Astrocyte of the cerebellum (primary cell): Measurements from ENCODE around the gene IGSF22.

ENCODE experiments used
- DNase-seq: peaks from one replicate; pipeline ENCODE4 v3.0.0-alpha.2; 2011; ENCODE audit warnings: low read depth
- H3K4me3 ChIP-seq: 2 replicates; pipeline ENCODE4 v1.5.1; 2011; ENCODE audit warnings: mild to moderate bottlenecking, low read depth, low read length, moderate library complexity
- in situ Hi-C: cut with HindIII; loops from 2 replicates; pipeline ENCODE4 v1.10.0; 2017; ENCODE audit warnings: low sequenced_read_pairs
- TF ChIP-seq, protein P1 (sequence below): IDR thresholded peaks from 2 replicates; pipeline ENCODE4 v1.5.1; 2012; ENCODE audit warnings: low read length, low read depth, moderate library complexity, mild to moderate bottlenecking; ENCODE audit errors: missing control alignments

Gene IGSF22

DNA sequence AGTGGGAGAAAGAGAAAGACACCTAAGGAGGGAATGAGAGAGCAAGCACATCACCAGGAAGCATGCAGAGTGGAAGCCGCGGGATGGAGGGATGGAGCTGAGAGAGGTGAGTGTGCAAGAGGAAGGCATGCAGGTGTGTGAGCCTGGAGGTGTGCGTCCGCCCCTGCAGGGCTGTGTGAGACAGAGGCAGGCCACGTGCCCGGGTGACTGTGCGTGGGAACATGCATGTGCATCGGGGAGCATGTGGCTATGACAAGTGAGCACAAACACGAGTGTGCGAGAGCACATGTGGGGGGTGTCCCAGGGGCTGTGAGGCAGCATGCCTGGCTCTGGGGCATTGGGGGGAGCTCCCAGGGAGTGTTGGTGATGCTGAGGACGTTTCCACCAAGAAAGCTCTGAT lies 35.8 kb upstream of the IGSF22 start:
- TF ChIP-seq, protein P1, sequence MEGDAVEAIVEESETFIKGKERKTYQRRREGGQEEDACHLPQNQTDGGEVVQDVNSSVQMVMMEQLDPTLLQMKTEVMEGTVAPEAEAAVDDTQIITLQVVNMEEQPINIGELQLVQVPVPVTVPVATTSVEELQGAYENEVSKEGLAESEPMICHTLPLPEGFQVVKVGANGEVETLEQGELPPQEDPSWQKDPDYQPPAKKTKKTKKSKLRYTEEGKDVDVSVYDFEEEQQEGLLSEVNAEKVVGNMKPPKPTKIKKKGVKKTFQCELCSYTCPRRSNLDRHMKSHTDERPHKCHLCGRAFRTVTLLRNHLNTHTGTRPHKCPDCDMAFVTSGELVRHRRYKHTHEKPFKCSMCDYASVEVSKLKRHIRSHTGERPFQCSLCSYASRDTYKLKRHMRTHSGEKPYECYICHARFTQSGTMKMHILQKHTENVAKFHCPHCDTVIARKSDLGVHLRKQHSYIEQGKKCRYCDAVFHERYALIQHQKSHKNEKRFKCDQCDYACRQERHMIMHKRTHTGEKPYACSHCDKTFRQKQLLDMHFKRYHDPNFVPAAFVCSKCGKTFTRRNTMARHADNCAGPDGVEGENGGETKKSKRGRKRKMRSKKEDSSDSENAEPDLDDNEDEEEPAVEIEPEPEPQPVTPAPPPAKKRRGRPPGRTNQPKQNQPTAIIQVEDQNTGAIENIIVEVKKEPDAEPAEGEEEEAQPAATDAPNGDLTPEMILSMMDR: no peak
- in situ Hi-C loops: no loop called here
- DNase-seq: no peak
- no peak overlapping the region for H3K4me3 ChIP-seq

DNA sequence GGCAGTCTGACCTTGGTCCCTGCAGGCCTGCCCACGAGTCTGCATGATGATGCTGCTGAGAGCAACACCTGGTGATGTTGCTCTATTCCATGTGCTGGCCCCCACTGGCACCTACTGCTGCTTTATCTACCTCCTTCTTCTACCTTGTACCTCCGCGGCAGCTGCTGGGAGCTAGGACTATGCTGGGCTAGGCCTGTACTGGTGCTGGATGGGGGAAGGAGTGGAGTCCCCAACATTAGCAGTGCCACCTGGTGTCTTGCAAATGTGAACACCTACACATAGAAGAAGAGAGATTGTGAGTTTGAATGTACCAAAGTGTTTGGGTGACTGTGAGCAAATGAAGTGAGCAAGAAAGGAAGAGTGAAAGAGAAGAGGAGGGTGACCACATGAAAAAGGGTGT lies 35.2 kb upstream of the IGSF22 start:
- TF ChIP-seq, protein P1: no peak
- no peak for DNase-seq
- no peak overlapping the region for H3K4me3 ChIP-seq
- in situ Hi-C loops: no loop called here

DNA sequence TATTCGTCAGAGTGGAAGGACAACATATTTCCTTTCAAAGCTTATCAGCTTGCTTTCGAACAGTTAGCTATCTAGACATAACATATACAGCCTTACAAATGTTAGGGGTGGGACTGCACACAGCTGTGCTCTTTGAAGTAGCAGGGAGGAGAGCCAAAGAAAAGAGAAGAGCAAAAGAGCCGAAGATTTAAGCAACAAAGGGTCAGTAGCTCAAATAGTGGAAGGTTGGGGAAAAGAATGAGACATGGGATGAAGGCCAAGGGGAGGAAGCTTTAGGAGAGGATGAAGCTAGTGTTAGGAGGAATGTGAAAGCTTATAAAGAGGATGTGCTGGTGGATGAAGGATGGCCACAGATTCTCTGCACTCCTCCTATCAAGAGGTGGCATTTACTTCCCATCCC lies 31.8 kb upstream of the IGSF22 start:
- TF ChIP-seq, protein P1: no peak
- no peak overlapping the region for H3K4me3 ChIP-seq
- in situ Hi-C loops: no loop called here
- DNase-seq: no peak

DNA sequence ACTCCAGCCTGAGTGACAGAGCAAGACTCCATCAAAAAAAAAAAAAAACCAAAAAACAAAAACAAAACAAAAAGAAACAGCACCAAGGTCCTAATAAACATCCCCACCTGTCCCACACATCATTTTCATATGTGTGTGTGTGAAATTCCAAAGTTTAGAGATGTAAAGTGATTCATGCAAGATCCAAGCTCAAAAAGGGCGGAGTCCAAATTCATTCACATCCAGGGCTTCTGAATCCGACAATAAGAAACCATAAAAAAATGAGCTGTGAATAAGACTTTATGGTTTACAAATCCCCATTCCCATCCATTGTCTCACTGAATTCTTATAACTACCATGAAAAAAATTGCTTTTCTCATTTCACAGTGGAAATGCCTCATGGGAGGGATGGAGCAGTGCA lies 30.9 kb upstream of the IGSF22 start:
- no peak for DNase-seq
- no peak overlapping the region for H3K4me3 ChIP-seq
- in situ Hi-C loops: no loop called here
- TF ChIP-seq, protein P1: no peak

DNA sequence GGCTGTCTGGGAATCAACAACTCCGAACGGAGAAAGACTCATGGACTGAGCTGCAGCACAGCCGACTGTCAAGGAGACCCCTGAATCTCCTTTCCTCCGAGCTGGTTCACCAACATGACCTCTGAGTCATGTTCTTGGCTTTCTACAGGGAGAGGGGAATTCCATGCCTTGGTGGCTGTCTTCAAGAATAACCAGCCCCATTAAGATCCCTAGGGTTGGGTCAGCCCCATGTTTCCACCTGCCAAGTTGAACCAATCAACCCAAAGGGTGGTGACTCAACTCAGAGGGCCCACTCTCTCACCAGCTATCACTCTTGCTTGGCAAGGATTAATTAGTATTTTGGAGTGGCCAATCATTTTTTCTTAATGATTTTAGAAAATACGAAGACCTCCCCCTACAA lies 28.3 kb upstream of the IGSF22 start:
- in situ Hi-C loops: no loop called here
- H3K4me3 ChIP-seq: no peak overlapping the region
- TF ChIP-seq, protein P1: no peak
- no peak for DNase-seq

DNA sequence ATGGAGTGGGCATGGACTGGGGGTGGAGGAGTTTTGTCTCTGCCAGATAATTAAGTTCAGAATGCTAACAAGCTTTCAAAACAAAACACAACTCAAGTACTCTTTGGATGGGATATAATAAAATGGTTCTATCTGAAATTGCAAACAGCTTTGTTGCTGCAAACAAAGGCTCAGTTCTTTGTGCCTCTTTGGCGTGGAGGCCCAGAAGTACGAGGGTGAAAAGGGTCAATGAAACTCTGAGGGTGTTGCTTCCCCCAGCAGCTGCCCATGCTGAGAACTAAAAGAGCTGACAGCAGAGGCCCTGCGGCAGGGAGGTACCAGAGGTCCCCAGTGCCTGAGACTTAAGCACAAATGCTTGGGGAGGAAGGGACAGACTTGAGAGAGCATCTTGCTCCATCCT lies 26.5 kb upstream of the IGSF22 start:
- in situ Hi-C loops: no loop called here
- no peak for DNase-seq
- TF ChIP-seq, protein P1: no peak
- H3K4me3 ChIP-seq: no peak overlapping the region

DNA sequence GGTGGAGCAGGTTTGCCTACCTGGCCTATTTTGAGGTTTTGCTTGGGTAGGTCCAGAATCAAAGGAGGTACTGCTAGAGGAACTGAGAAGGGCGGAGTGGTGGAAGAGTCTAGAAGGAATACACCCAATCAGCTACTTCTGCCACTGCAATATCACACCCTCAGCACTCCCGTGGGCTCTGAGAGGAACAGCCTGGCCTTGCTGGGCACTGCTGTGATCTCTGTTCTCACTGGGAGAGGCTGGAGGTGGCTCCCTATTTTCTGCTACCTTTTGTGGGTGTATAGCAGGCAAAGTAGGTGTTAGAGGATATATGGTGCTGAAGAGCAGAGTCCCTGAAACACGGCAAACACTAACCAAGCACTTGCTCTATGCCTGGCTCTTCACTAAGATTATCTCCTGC lies 25.0 kb upstream of the IGSF22 start:
- in situ Hi-C loops: no loop called here

More for the DNA sequence above, 25.0 kb upstream of the IGSF22 start:
- TF ChIP-seq, protein P1: no peak
- no peak for DNase-seq
- H3K4me3 ChIP-seq: no peak overlapping the region
